HL-60 (cell line): ENCODE results near the gene PARP6.

Experiments used
- GABPA ChIP-seq: IDR thresholded peaks from 2 replicates; pipeline ENCODE4 v1.6.1; 2012; ENCODE audit warnings: low read depth
- POLR2AphosphoS5 ChIP-seq: IDR thresholded peaks from 2 replicates; pipeline ENCODE4 v1.6.1; 2012; ENCODE audit warnings: low read depth
- SPI1 ChIP-seq: IDR thresholded peaks from 2 replicates; pipeline ENCODE4 v1.6.1; 2012; ENCODE audit warnings: low read depth, mild to moderate bottlenecking, borderline replicate concordance
- TF ChIP-seq, protein P1 (sequence below): IDR thresholded peaks from one replicate; pipeline ENCODE4 v1.5.1; 2011; ENCODE audit warnings: low read length, control low read depth, inconsistent platforms; ENCODE audit not compliant: insufficient read depth
- TF ChIP-seq, protein P2 (sequence below): IDR thresholded peaks from 2 replicates; pipeline ENCODE4 v1.6.1; 2012; ENCODE audit warnings: low read depth; ENCODE audit not compliant: insufficient replicate concordance

DNA sequence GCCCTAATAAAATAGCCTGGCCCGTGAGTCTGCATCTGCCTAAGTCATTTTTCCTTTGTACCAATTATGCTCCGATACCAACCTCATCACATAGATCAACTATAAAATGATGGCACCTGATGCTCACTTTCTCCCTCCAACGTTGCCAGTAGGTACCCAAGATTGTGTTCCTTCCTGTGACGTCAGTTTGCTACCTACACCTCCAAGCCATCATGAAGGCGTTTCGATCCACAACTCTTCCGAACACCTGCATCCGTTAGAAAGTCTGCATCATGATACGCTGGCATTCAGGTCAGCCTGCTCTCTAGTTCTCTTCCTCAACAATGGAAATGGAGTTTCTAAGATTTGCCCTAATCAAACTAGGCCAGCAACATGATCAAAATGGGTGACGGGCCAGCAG is 49.1 kb downstream of the PARP6 start:
- TF ChIP-seq, protein P1, sequence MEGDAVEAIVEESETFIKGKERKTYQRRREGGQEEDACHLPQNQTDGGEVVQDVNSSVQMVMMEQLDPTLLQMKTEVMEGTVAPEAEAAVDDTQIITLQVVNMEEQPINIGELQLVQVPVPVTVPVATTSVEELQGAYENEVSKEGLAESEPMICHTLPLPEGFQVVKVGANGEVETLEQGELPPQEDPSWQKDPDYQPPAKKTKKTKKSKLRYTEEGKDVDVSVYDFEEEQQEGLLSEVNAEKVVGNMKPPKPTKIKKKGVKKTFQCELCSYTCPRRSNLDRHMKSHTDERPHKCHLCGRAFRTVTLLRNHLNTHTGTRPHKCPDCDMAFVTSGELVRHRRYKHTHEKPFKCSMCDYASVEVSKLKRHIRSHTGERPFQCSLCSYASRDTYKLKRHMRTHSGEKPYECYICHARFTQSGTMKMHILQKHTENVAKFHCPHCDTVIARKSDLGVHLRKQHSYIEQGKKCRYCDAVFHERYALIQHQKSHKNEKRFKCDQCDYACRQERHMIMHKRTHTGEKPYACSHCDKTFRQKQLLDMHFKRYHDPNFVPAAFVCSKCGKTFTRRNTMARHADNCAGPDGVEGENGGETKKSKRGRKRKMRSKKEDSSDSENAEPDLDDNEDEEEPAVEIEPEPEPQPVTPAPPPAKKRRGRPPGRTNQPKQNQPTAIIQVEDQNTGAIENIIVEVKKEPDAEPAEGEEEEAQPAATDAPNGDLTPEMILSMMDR, result no peak
- TF ChIP-seq POLR2AphosphoS5 (peak; percentile 52; the same call in 1 of the 2 replicates), GABPA (no peak), SPI1 (no peak)
- TF ChIP-seq, protein P2, sequence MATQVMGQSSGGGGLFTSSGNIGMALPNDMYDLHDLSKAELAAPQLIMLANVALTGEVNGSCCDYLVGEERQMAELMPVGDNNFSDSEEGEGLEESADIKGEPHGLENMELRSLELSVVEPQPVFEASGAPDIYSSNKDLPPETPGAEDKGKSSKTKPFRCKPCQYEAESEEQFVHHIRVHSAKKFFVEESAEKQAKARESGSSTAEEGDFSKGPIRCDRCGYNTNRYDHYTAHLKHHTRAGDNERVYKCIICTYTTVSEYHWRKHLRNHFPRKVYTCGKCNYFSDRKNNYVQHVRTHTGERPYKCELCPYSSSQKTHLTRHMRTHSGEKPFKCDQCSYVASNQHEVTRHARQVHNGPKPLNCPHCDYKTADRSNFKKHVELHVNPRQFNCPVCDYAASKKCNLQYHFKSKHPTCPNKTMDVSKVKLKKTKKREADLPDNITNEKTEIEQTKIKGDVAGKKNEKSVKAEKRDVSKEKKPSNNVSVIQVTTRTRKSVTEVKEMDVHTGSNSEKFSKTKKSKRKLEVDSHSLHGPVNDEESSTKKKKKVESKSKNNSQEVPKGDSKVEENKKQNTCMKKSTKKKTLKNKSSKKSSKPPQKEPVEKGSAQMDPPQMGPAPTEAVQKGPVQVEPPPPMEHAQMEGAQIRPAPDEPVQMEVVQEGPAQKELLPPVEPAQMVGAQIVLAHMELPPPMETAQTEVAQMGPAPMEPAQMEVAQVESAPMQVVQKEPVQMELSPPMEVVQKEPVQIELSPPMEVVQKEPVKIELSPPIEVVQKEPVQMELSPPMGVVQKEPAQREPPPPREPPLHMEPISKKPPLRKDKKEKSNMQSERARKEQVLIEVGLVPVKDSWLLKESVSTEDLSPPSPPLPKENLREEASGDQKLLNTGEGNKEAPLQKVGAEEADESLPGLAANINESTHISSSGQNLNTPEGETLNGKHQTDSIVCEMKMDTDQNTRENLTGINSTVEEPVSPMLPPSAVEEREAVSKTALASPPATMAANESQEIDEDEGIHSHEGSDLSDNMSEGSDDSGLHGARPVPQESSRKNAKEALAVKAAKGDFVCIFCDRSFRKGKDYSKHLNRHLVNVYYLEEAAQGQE, result no peak
